HepG2 (cell line): ENCODE results near the gene JMJD7. TPM values are rescaled to one million over a fixed set of nuclear protein-coding genes. Genes with fewer than 3 reads are reported as not detected.

Experiments used
- ARID5B ChIP-seq: IDR thresholded peaks from 2 replicates; pipeline ENCODE4 v1.4.0; 2020; ENCODE audit warnings: mild to moderate bottlenecking, missing genetic modification reagents
- ERF ChIP-seq: IDR thresholded peaks from 2 replicates; pipeline ENCODE4 v1.6.1; 2018; ENCODE audit warnings: missing biosample characterization, missing genetic modification reagents
- HDAC6 ChIP-seq: fragments of 200-600 bp; sonication (generic); IDR thresholded peaks from 2 replicates; pipeline ENCODE4 v1.7.0; 2017; ENCODE audit warnings: mild to moderate bottlenecking, antibody characterized with exemption, low read length, low read depth
- HMG20A ChIP-seq: IDR thresholded peaks from 2 replicates; pipeline ENCODE4 v1.6.1; 2016; ENCODE audit warnings: borderline replicate concordance
- IKZF5 ChIP-seq: IDR thresholded peaks from 2 replicates; pipeline ENCODE4 v1.6.1; 2018; ENCODE audit warnings: missing genetic modification reagents, mild to moderate bottlenecking, missing compliant biosample characterization
- NFE2 ChIP-seq: sonication (generic); formaldehyde crosslinking; IDR thresholded peaks from 2 replicates; pipeline ENCODE4 v1.4.0; 2020; ENCODE audit warnings: missing genetic modification reagents
- RARG ChIP-seq: sonication (generic); formaldehyde crosslinking; IDR thresholded peaks from 2 replicates; pipeline ENCODE4 v1.4.0; 2020; ENCODE audit warnings: low read depth, mild to moderate bottlenecking, missing genetic modification reagents
- STAG1 ChIP-seq: sonication (generic); formaldehyde crosslinking; IDR thresholded peaks from 2 replicates; pipeline ENCODE4 v1.4.0; 2020; ENCODE audit warnings: missing genetic modification reagents
- XRCC5 ChIP-seq: fragments of 200-400 bp; formaldehyde crosslinking; optimal IDR thresholded peaks from 2 replicates; pipeline ENCODE3; 2017; ENCODE audit warnings: mild to moderate bottlenecking, low read length
- ZNF121 ChIP-seq: sonication (generic); formaldehyde crosslinking; IDR thresholded peaks from 2 replicates; pipeline ENCODE4 v1.5.0; 2020; ENCODE audit warnings: mild to moderate bottlenecking, missing genetic modification reagents
- ZNF138 ChIP-seq: sonication (generic); formaldehyde crosslinking; IDR thresholded peaks from 2 replicates; pipeline ENCODE4 v1.5.0; 2020; ENCODE audit warnings: mild to moderate bottlenecking, low read depth, missing genetic modification reagents
- ZNF263 ChIP-seq: sonication (generic); formaldehyde crosslinking; IDR thresholded peaks from 2 replicates; pipeline ENCODE4 v1.4.0; 2020; ENCODE audit warnings: missing genetic modification reagents
- ZNF512B ChIP-seq: sonication (generic); formaldehyde crosslinking; IDR thresholded peaks from 2 replicates; pipeline ENCODE4 v1.5.1; 2020; ENCODE audit warnings: missing genetic modification reagents, mild to moderate bottlenecking, borderline replicate concordance
- ZNF552 ChIP-seq: sonication (generic); formaldehyde crosslinking; IDR thresholded peaks from 2 replicates; pipeline ENCODE4 v1.9.0; 2022; ENCODE audit warnings: missing genetic modification reagents, mild to moderate bottlenecking, borderline replicate concordance
- ZNF687 ChIP-seq: sonication (generic); formaldehyde crosslinking; IDR thresholded peaks from 2 replicates; pipeline ENCODE4 v1.5.1; 2020; ENCODE audit warnings: mild to moderate bottlenecking, missing genetic modification reagents, moderate library complexity
- ZNF713 ChIP-seq: sonication (generic); formaldehyde crosslinking; IDR thresholded peaks from 2 replicates; pipeline ENCODE4 v1.4.0; 2020; ENCODE audit warnings: mild to moderate bottlenecking, missing genetic modification reagents
- ZNF766 ChIP-seq: sonication (generic); formaldehyde crosslinking; IDR thresholded peaks from 2 replicates; pipeline ENCODE4 v1.5.0; 2020; ENCODE audit warnings: missing genetic modification reagents, borderline replicate concordance
- polyA plus RNA-seq, 8 experiments: library from polyadenylated mRNA; depleted of rRNA in 3 of 8; stranded (reverse) in 7 of 8; unstranded in 1 of 8; fragments of >200 nt; fragmentation: Illumina TruSeq in 4 of 8; extraction: Trizol in 4 of 8; gene quantifications; 2 replicates each; pipeline versions ENCODE4 v1.2.1 to v1.2.3, GENCODE V29; 2011 to 2016; ENCODE audit warnings: low read depth in 4 of 8, missing spikeins in 1 of 8, mixed read lengths in 1 of 8; ENCODE audit not compliant: insufficient read depth in 1 of 8
- total RNA-seq, 5 experiments: library from RNA; depleted of rRNA; stranded (reverse); fragments of >200 nt; fragmentation: Illumina TruSeq; extraction: Trizol; gene quantifications; 2 replicates each; pipeline ENCODE4 v1.2.3, GENCODE V29; 2016; ENCODE audit warnings: low read depth in 1 of 5

The JMJD7 gene
- total and polyA plus RNA-seq, 2 of the 13 experiments (the other 11 are each of a cell fraction or from before 2014, with no cell fraction given) = 6.4 to 7.1 TPM

DNA sequence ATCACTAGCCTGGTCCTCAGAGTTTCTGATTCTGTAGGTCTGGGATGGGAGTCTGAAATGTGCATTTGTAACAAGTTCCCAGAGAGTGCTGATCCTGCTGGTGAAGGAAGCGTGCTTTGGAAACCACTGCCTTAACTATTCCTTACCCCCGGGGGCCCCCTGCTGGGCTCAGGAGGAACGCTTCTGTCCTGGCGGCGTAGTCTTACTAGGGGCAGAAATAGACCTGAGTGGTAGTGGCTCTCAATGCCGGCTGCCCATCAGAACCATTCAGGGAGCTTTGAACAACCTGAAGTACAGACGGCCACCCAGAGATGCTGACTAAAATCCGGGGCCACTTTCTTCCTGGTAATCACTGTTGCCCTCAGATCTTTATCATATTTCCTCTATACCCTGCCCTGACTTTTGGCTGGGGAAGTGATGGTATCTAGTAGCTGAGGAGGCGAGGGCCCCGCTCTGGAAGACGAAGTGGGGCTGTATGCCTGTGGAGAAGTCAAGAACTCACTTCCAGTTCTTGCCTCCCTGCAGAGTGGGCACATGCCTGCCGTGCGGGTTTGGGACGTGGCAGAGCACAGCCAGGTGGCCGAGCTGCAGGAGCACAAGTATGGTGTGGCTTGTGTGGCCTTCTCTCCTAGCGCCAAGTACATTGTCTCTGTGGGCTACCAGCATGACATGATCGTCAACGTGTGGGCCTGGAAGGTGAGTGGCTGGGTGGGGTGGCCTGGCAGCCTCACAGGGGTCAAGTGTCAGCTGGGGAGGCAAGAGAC, 16.3 kb upstream of the JMJD7 start (continued):
- TF ChIP-seq RARG (CRISPR knock-in tag) (no peak), XRCC5 (peak; percentile 51), ZNF121 (CRISPR knock-in tag) (no peak), ZNF512B (CRISPR knock-in tag) (no peak), ARID5B (peak; percentile 27; the same call in 1 of the 2 replicates), ERF (CRISPR knock-in tag) (no peak), NFE2 (CRISPR knock-in tag) (no peak), ZNF766 (no peak), STAG1 (CRISPR knock-in tag) (peak; percentile 93), HDAC6 (no peak), ZNF687 (CRISPR knock-in tag) (no peak), ZNF138 (CRISPR knock-in tag) (no peak), ZNF713 (no peak), ZNF263 (CRISPR knock-in tag) (no peak), HMG20A (CRISPR knock-in tag) (no peak), IKZF5 (CRISPR knock-in tag) (0 out of 2 replicates have a peak, but pooled peaks have one; percentile 27), ZNF552 (no peak)
